Measurements from ENCODE around the gene NFATC2IP. TPM values are rescaled to one million over a fixed set of nuclear protein-coding genes. Genes with fewer than 3 reads are reported as not detected.
A peak's percentile ranks its signal among the peaks of the same experiment; 100 is the strongest.

Gene NFATC2IP
- polyA plus RNA-seq, 1 experiment, result 22.3 TPM

GRCh38 chr16:28917095-28917494 lies 33.6 kb upstream of the NFATC2IP start:
- ChIA-PET CTCF (interaction anchor here (0.7 to 1.3 kb wide), 3 partner anchors 28 to 1951 kb away, joined by 3 to 5 read pairs (median 3); no protein-coding TSS in a partner anchor), POLR2A (no interaction called here)
- Histone ChIP-seq H3K4me3 (ENCODE audit: low read depth, low read length) (no peak overlapping the region), H3K9me3 (ENCODE audit: control insufficient read depth, insufficient read depth, low read length) (peaks cover 4% of the 10 kb centered on the region; the same call in 1 of the 2 replicates), H3K27ac (ENCODE audit: low read depth, low read length) (no peak overlapping the region), H3K27me3 (ENCODE audit: control insufficient read depth, insufficient read depth, low read length) (no peaks in the 10 kb centered on the region)
- TF ChIP-seq CTCF (IDR thresholded peaks at IDR 0.05; ENCODE audit: low read depth, low read length), result no peak
- DNase-seq (ENCODE audit: low read depth, low spot score), result no peak

GRCh38 chr16:28918698-28919097 lies 32.0 kb upstream of the NFATC2IP start:
- H3K4me3 ChIP-seq (ENCODE audit: low read depth, low read length), result no peak overlapping the region
- POLR2A ChIA-PET, result interaction anchor here (0.6 kb wide), 1 partner anchor 10 kb away, joined by 3 read pairs; no protein-coding TSS in a partner anchor
- DNase-seq (ENCODE audit: low read depth, low spot score), result no peak
- no peak overlapping the region for H3K27ac ChIP-seq (ENCODE audit: low read depth, low read length)
- TF ChIP-seq CTCF (IDR thresholded peaks at IDR 0.05; ENCODE audit: low read depth, low read length), result no peak
- CTCF ChIA-PET, result no interaction called here
- peaks cover 4% of the 10 kb centered on the region; the same call in 1 of the 2 replicates for H3K9me3 ChIP-seq (ENCODE audit: control insufficient read depth, insufficient read depth, low read length)
- no peaks in the 10 kb centered on the region for H3K27me3 ChIP-seq (ENCODE audit: control insufficient read depth, insufficient read depth, low read length)

GRCh38 chr16:28923231-28923587 lies 27.5 kb upstream of the NFATC2IP start:
- CTCF ChIA-PET, result interaction anchor here (1.1 kb wide), 1 partner anchor 22 kb away, joined by 4 read pairs; no protein-coding TSS in a partner anchor
- POLR2A ChIA-PET, result interaction anchor here (0.6 kb wide), 1 partner anchor 60 kb away, joined by 3 read pairs; the partner anchor contains the start of gene SH2B1
- Histone ChIP-seq H3K27ac (ENCODE audit: low read depth, low read length) (no peak overlapping the region), H3K4me3 (ENCODE audit: low read depth, low read length) (no peak overlapping the region), H3K27me3 (ENCODE audit: control insufficient read depth, insufficient read depth, low read length) (no peaks in the 10 kb centered on the region), H3K9me3 (ENCODE audit: control insufficient read depth, insufficient read depth, low read length) (no peaks in the 10 kb centered on the region; the same call in 1 of the 2 replicates)
- TF ChIP-seq CTCF (IDR thresholded peaks at IDR 0.05; ENCODE audit: low read depth, low read length), result no peak
- DNase-seq (ENCODE audit: low read depth, low spot score), result no peak

- Histone ChIP-seq H3K9me3 (ENCODE audit: control insufficient read depth, insufficient read depth, low read length) (no peaks in the 10 kb centered on the region; the same call in 1 of the 2 replicates), H3K4me3 (ENCODE audit: low read depth, low read length) (peak overlapping the region; percentile 84), H3K27me3 (ENCODE audit: control insufficient read depth, insufficient read depth, low read length) (no peaks in the 10 kb centered on the region), H3K27ac (ENCODE audit: low read depth, low read length) (no peak overlapping the region)
- no peak for DNase-seq (ENCODE audit: low read depth, low spot score)
- ChIA-PET CTCF (interaction anchor here (0.6 to 1.0 kb wide), 2 partner anchors 13 to 21 kb away, joined by 3 to 5 read pairs; no protein-coding TSS in a partner anchor), POLR2A (interaction anchor here (0.6 kb wide), 3 partner anchors 23 to 853 kb away, joined by 3 to 15 read pairs (median 6); partner anchors contain the start of gene SH2B1)
- TF ChIP-seq CTCF (IDR thresholded peaks at IDR 0.05; ENCODE audit: low read depth, low read length), result no peak
Observed at GRCh38 chr16:28923652-28924398, 26.9 kb upstream of the NFATC2IP start.

GRCh38 chr16:28924399-28924761 lies 26.4 kb upstream of the NFATC2IP start:
- no peak for TF ChIP-seq CTCF (IDR thresholded peaks at IDR 0.05; ENCODE audit: low read depth, low read length)
- no peak for DNase-seq (ENCODE audit: low read depth, low spot score)
- ChIA-PET POLR2A (interaction anchor here (1.0 kb wide), 1 partner anchor 61 kb away, joined by 3 read pairs; no protein-coding TSS in a partner anchor), CTCF (interaction anchor here (0.6 to 1.0 kb wide), 2 partner anchors 14 to 21 kb away, joined by 3 to 5 read pairs; no protein-coding TSS in a partner anchor)
- no peaks in the 10 kb centered on the region; the same call in 1 of the 2 replicates for H3K9me3 ChIP-seq (ENCODE audit: control insufficient read depth, insufficient read depth, low read length)
- no peak overlapping the region for H3K27ac ChIP-seq (ENCODE audit: low read depth, low read length)
- H3K4me3 ChIP-seq (ENCODE audit: low read depth, low read length), result peak overlapping the region; percentile 84
- no peaks in the 10 kb centered on the region for H3K27me3 ChIP-seq (ENCODE audit: control insufficient read depth, insufficient read depth, low read length)

Data from AG04450 (cell line).